Activated naive CD4-positive, alpha-beta T cell treated with anti-CD3 and anti-CD28 coated beads, Interleukin-2, amount 50 U/mL, for 24 hours (primary cell): Measurements from ENCODE around the gene NOP16.

Source experiments
- H3K27ac Mint-ChIP-seq: one replicate; pipeline ENCODE4 v1.8.0; 2021; ENCODE audit warnings: mild to moderate bottlenecking, mixed read lengths
- H3K27me3 Mint-ChIP-seq: one replicate; pipeline ENCODE4 v1.8.0; 2021; ENCODE audit warnings: mixed read lengths
- H3K36me3 Mint-ChIP-seq: one replicate; pipeline ENCODE4 v1.8.0; 2021; ENCODE audit warnings: mixed read lengths
- H3K4me1 Mint-ChIP-seq: one replicate; pipeline ENCODE4 v1.8.0; 2021; ENCODE audit warnings: mixed read lengths
- H3K4me3 Mint-ChIP-seq: one replicate; pipeline ENCODE4 v1.8.0; 2021; ENCODE audit warnings: mild to moderate bottlenecking, mixed read lengths
- H3K9me3 Mint-ChIP-seq: one replicate; pipeline ENCODE4 v1.8.0; 2021; ENCODE audit warnings: mixed read lengths

The NOP16 gene

DNA sequence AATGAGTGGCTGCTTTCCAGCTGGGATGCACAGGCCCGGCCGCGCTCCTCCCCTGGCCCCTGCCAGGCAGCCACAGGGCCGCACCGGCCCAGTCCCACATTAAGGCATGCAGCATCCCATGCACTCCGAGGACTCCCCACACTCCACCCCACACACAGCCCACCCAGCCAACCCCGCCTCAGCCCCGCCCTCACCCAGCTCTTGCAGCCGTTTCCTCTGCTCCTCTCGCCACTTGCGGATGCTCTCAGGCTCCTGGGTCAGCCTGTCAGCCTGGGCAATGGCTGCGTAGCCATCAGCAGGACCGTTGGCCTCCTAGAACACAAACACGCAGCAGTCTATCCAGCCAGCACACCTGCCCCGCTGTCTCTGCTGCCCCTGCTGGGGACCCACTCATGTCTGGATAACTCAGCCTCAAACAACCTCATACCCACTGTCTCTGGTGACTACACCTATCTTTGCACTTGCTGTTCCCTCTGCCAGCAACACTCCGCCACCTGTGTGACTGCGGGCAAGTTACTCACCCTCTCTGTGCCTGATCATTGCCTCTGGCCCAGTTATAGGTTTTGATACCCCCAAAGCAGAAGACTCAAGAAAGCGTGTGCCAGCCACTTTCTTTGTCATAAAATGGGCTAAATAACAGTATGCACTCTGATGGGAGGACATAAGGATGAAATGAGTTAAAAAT is 9.5 kb upstream of the NOP16 start:
- no peak overlapping the region for H3K4me3 Mint-ChIP-seq
- H3K27me3 Mint-ChIP-seq: no peaks in the 10 kb centered on the region
- peak overlapping the region; percentile 23 for H3K27ac Mint-ChIP-seq
- H3K9me3 Mint-ChIP-seq: no peaks in the 10 kb centered on the region
- H3K36me3 Mint-ChIP-seq: peaks cover 3% of the 10 kb centered on the region
- H3K4me1 Mint-ChIP-seq: no peaks in the 10 kb centered on the region

DNA sequence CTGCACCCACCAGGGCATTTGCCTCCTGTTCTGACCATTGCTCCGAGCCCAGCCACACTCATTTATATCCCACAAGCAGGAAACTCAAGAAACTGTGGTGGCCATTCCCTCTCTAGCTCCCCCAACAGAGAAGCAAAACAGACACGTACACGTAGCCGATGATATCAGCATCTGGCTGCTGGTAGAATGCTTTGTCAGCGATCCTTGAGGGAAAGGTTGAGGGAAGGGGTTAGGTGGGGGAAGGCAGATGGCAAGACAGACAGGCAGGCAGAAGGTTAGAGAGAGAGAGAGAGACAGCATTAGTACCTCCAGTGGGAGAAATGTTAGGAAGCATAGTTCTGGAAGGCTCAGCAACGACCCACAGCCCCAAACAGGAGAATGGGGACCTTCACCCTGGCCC is 7.9 kb upstream of the NOP16 start:
- Mint-ChIP-seq H3K27me3 (no peaks in the 10 kb centered on the region), H3K4me3 (no peak overlapping the region), H3K9me3 (no peaks in the 10 kb centered on the region), H3K27ac (no peak overlapping the region), H3K36me3 (peaks cover 3% of the 10 kb centered on the region), H3K4me1 (no peaks in the 10 kb centered on the region)

DNA sequence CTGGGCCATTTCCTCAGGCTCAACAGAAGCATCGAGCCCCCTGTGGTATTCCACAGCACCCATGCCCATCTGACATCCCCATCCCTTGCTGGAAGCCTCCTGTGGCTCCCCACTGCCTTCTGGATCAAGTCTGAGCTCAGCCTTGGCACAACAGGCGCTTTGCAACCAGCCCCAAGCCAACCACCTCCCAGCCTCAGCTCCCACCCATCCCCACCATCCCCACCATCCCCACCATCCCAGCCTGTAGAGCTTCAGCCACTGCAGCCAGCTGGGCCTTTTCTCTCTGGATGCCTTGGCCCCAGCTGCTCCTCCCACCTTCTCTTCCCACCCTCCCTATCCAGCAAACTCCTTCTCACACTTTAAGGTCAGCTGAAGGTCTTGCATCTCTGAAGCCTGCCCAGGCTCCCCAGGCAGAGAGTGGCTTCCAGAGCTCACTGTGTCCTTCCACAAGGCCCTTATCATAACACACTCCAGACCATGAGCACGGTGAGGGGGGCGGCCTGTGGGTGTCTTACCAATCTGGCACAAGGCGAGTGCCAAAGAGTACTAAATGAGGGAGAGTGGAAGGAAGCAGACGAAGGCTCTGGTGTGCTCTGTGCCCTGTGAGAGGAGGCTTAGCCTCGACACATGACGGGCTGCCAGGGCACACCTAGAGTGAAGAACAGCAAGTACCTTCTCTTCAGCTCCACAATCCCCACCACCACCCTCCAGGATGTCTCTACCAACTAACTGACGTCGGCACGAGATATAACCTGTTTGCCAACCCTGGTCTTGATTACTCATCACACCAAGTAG is 6.7 kb upstream of the NOP16 start:
- H3K27me3 Mint-ChIP-seq: no peaks in the 10 kb centered on the region
- no peaks in the 10 kb centered on the region for H3K4me1 Mint-ChIP-seq
- H3K27ac Mint-ChIP-seq: no peak overlapping the region
- H3K9me3 Mint-ChIP-seq: no peaks in the 10 kb centered on the region
- no peak overlapping the region for H3K4me3 Mint-ChIP-seq
- peaks cover 1% of the 10 kb centered on the region for H3K36me3 Mint-ChIP-seq

DNA sequence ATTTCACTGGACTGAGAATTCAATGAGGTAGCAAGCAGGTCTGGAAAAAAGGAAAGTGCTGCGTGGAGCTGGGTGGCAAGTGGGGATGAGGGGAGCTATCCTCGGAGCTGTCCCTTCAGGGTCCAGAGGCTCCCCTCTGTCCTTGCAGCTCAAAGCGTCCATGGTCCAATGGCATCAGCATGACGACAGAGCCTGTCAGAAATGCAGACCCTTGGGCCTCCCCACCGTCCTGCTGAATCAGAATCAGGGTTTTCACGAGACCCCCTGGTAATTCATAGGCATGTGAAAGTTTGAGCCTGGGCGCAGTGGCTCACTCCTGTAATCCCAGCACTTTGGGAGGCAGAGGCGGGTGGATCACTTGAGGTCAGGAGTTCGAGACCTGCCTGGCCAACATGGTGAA is 5.7 kb upstream of the NOP16 start:
- H3K9me3 Mint-ChIP-seq: no peaks in the 10 kb centered on the region
- H3K4me3 Mint-ChIP-seq: no peak overlapping the region
- H3K4me1 Mint-ChIP-seq: peaks cover 4% of the 10 kb centered on the region
- no peaks in the 10 kb centered on the region for H3K27me3 Mint-ChIP-seq
- H3K27ac Mint-ChIP-seq: no peak overlapping the region
- peaks cover 1% of the 10 kb centered on the region for H3K36me3 Mint-ChIP-seq

DNA sequence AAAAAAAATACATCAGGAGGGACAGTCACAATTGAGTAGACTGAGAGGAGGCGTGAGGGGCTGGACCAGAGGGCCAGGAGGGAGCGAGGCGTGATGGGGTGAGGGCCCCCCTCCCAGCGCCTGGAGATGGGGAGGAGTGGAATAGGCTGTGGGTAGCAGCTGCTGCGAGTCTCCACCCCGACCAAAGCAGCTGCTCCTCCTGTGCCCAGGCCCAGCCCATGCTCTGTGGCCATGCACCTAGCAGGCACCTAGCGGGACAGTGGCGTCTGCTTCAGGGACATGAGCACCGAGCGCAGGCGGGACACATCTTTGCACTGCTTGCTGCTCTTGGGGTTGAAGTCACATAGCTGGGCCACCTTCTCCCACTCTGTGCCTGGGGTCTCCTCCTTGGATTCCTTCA is 4.1 kb upstream of the NOP16 start:
- Mint-ChIP-seq H3K27me3 (no peaks in the 10 kb centered on the region), H3K4me3 (no peak overlapping the region), H3K27ac (no peak overlapping the region), H3K4me1 (peaks cover 4% of the 10 kb centered on the region), H3K36me3 (peaks cover 8% of the 10 kb centered on the region), H3K9me3 (no peaks in the 10 kb centered on the region)

DNA sequence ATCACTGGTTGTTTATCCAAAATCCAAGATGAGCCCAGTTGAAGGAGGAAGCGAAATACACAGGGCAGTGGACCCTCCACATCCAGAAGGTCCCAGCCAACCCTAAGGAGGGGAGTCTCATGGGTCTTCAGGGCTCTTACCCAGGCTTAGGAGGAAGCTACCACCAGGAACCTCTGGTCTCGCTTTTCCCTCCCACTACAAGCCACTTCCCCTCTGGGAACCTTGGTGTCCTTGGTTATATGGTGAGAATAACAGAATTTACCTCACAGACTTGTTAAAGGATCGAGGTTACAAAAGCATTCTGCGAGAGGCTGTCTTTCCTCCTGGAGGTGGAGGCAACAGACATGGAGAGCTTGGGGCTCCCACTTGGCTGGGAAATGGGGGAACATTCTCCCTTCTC is 3.6 kb upstream of the NOP16 start:
- peaks cover 12% of the 10 kb centered on the region for H3K36me3 Mint-ChIP-seq
- H3K4me3 Mint-ChIP-seq: no peak overlapping the region
- H3K27me3 Mint-ChIP-seq: no peaks in the 10 kb centered on the region
- H3K27ac Mint-ChIP-seq: peak overlapping the region; percentile 52
- H3K4me1 Mint-ChIP-seq: peaks cover 8% of the 10 kb centered on the region
- H3K9me3 Mint-ChIP-seq: no peaks in the 10 kb centered on the region

DNA sequence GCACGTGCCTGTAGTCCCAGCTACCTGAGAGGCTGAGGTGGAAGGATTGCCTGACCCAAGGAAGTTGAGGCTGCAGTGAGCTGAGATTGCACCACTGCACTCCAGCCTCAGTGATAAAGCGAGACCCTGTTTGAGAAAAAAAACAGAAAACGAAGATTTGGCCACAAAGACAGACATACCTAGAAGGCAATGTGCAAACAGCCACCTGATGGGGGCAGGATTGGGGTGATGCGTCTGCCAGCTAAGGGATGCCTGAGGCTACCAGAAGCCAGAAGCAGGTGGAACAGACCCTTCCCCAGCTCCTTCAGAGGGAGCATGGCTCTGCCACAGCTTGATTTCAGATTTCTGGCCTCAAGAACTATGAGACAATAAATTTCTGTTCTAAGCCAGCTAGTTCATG is 3.1 kb upstream of the NOP16 start:
- H3K9me3 Mint-ChIP-seq: no peaks in the 10 kb centered on the region
- no peaks in the 10 kb centered on the region for H3K27me3 Mint-ChIP-seq
- no peak overlapping the region for H3K4me3 Mint-ChIP-seq
- peaks cover 14% of the 10 kb centered on the region for H3K4me1 Mint-ChIP-seq
- H3K27ac Mint-ChIP-seq: no peak overlapping the region
- peaks cover 17% of the 10 kb centered on the region for H3K36me3 Mint-ChIP-seq

DNA sequence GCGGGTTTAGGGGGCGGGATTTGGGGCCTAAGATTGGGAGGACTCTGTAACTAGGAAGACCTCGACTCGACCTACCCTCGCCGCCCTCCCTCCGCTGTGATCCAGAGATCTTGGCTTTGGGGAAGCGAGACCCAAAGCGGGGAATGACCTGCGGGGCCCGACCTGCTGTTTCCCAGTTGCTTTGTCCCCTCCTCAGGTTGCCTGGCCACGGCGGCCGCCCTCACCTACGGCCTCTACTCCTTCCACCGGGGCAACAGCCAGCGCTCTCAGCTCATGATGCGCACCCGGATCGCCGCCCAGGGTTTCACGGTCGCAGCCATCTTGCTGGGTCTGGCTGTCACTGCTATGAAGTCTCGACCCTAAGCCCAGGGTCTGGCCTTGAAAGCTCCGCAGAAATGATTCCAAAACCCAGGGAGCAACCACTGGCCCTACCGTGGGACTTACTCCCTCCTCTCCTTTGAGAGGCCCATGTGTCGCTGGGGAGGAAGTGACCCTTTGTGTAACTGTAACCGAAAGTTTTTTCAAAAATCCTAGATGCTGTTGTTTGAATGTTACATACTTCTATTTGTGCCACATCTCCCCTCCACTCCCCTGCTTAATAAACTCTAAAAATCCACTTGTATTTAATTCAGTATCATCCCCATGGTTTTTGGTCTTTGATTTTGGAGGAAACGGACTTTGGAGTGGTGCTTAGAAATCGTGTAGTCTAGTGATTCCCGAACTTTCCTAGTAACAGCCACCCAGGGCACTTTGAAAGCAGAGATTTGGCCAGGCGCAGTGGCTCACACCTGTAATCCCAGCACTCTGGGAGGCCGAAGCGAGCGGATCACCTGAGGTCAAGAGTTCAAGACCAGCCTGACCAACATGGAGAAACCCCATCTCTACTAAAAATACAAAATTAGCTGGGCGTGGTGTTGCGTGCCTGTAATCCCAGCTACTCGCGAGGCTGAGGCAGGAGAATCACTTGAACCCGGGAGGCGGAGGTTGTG is 1.0 kb upstream of the NOP16 start:
- Mint-ChIP-seq H3K4me1 (peaks cover 28% of the 10 kb centered on the region), H3K4me3 (peak overlapping the region; percentile 100), H3K27me3 (no peaks in the 10 kb centered on the region), H3K36me3 (peaks cover 27% of the 10 kb centered on the region), H3K27ac (peak overlapping the region; percentile 100), H3K9me3 (no peaks in the 10 kb centered on the region)

DNA sequence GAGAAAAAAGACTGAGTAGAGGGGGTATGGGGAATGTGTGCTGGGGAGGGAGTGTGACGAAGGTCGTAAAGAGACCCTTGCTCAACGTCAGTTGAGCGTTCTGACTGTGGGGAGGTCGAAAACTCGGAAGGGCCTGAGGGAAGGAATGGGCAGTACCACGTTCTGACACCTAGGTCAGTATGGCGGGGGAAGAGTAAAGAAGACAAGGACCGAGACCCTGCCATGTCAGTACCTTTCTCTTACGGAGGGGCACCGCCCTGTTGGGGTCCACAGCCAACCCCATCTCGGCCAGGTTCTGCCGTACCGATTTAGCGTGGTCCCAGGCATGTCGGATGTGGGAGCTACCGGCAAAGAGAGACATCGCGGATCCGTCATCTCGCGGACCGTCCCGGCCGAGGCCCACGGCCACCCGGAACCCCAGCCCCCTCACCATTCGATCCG is 375 bp downstream of the NOP16 start:
- Mint-ChIP-seq H3K4me3 (peak overlapping the region; percentile 100), H3K36me3 (peaks cover 27% of the 10 kb centered on the region), H3K27ac (peak overlapping the region; percentile 100), H3K9me3 (no peaks in the 10 kb centered on the region), H3K27me3 (no peaks in the 10 kb centered on the region), H3K4me1 (peaks cover 32% of the 10 kb centered on the region)

DNA sequence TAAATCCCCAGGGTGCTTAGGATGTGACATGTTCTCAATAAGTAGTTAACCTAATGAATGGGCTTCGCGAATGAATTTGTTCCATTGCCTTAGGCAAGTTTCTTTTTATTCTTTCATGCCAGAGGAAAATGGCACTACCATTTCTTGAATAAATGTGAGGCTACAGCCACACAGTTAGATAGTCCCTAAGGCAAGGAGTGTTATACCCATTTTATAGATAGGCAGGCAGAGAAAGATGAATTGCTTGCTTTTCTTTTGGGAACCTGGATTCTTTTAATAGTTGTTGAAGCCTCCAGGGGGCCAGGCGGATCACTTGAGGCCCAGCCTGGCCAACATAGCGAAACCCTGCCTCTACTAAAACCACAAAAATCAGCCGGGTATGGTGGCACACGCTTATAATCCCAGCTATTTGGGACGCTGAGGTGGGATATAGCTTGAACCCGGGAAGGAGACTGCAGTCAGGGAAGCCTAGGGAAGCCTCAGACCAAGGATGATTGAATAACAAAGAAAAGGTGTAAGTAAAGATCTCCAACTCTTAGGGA is 943 bp downstream of the NOP16 start:
- H3K27me3 Mint-ChIP-seq: no peaks in the 10 kb centered on the region
- peak overlapping the region; percentile 100 for H3K4me3 Mint-ChIP-seq
- no peaks in the 10 kb centered on the region for H3K9me3 Mint-ChIP-seq
- peaks cover 32% of the 10 kb centered on the region for H3K4me1 Mint-ChIP-seq
- H3K27ac Mint-ChIP-seq: peak overlapping the region; percentile 100
- peaks cover 27% of the 10 kb centered on the region for H3K36me3 Mint-ChIP-seq

DNA sequence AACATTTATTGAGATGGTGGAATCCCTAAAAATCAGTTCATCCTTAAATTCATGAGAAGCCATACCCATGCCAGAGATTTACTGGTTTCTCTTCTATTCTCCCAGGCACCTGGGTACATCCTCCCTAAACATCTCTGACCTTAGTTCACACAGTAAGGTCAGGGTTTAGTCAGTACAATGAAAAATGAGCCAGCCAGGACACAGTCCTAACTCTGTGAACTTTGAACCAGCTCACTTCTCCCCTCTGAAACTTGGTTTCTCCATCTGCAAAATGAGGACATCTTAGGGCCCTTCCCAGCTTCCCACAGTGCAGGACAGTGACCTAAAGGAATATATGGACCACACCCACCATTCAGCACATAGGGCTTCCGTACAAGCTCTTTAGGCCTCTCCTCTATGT is 1.9 kb downstream of the NOP16 start:
- Mint-ChIP-seq H3K27me3 (no peaks in the 10 kb centered on the region), H3K36me3 (peaks cover 27% of the 10 kb centered on the region), H3K4me3 (peak overlapping the region; percentile 100)

DNA sequence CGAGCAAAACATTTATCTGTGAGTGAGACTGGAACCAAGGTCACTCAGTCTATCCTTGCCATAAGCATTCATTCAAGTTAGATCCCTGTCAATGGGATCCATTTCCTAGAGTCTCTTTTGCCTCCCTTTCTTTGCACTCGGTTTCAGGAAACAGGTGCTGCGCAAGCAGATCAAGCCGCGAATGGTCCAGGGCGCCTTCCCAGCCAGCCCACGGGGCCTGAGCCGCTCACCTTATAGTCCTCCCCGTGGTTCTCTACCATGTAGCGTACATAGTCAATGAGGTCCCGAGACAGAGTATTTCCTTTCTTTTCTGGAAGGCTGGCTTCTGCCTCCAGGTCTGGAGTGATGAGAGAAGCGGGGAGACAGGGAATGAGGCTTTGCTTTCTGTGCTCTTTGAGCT is 3.4 kb downstream of the NOP16 start:
- peaks cover 27% of the 10 kb centered on the region for H3K36me3 Mint-ChIP-seq
- H3K9me3 Mint-ChIP-seq: no peaks in the 10 kb centered on the region
- H3K27me3 Mint-ChIP-seq: no peaks in the 10 kb centered on the region
- H3K4me1 Mint-ChIP-seq: peaks cover 34% of the 10 kb centered on the region
- H3K27ac Mint-ChIP-seq: peak overlapping the region; percentile 12
- no peak overlapping the region for H3K4me3 Mint-ChIP-seq

More for the DNA sequence above, 1.9 kb downstream of the NOP16 start:
- peak overlapping the region; percentile 17 for H3K27ac Mint-ChIP-seq
- H3K9me3 Mint-ChIP-seq: no peaks in the 10 kb centered on the region
- H3K4me1 Mint-ChIP-seq: peaks cover 32% of the 10 kb centered on the region

DNA sequence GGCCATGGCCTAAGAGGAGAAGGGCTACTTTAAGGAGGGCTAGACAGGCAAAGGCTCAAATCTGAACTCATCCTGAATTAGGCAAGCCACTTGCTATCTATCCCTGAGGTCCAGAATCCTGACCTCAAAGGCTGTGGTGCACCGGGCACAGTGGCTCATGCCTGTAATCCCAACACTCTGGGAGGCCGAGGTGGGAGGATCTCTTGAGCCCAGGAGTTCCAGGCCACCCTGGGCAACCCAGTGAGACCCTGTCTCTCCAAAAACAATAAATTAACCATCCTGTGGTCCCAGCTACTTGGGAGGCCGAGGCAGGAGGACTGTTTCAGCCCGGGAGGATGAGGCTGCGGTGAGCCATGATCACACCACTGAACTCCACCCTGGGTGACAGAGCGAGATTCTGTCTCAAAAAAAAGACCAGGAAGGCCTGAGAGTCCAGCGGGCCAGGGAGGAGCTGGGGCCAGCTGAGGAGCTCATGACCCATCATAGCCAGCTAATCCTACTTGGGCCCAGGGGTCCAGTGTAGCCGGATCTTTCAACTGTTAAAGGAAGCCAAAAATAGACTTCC is 4.0 kb downstream of the NOP16 start:
- H3K9me3 Mint-ChIP-seq: no peaks in the 10 kb centered on the region
- H3K27me3 Mint-ChIP-seq: no peaks in the 10 kb centered on the region
- peaks cover 34% of the 10 kb centered on the region for H3K4me1 Mint-ChIP-seq
- H3K27ac Mint-ChIP-seq: no peak overlapping the region
- H3K36me3 Mint-ChIP-seq: peaks cover 31% of the 10 kb centered on the region
- H3K4me3 Mint-ChIP-seq: no peak overlapping the region

DNA sequence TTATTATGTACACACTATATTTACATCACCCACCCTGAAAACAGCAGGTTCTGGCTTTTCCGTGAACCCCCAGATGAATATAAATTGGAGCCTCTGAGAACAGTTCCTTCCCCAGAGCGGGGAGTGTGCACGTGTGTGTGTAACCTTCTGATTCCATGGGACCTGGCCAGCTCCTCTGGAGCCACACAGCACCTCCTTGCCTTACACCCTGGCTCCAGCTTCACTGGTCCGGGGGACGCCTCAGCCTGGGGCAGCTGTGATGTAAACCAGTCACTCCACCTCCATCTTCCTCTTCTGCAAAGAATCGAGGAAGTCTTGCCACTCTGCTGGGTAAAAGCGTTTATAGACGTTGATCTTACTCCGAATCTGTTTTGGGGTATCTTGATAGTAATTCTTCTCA is 4.4 kb downstream of the NOP16 start:
- Mint-ChIP-seq H3K9me3 (no peaks in the 10 kb centered on the region), H3K4me1 (peaks cover 33% of the 10 kb centered on the region), H3K36me3 (peaks cover 31% of the 10 kb centered on the region), H3K27me3 (no peaks in the 10 kb centered on the region), H3K27ac (no peak overlapping the region), H3K4me3 (no peak overlapping the region)
